GM19043 (cell line): ENCODE measurements around the gene ITGA3.
"Not testable (repeated sequence)": the region's sequence is repeated elsewhere in the genome, so short reads cannot be mapped to it uniquely, and the experiment has no call there.

Source experiments
- ATAC-seq: cut with Tn5 transposase; IDR thresholded peaks from one replicate; pipeline ENCODE4 v1.9.1; 2021; ENCODE audit warnings: low read depth; ENCODE audit not compliant: unreplicated experiment

Gene ITGA3

GRCh38 chr17:50051082-50051576, 4.8 kb upstream of the ITGA3 start:
- no peak for ATAC-seq

- no peak for ATAC-seq
Observed at GRCh38 chr17:50051606-50052005, 4.3 kb upstream of the ITGA3 start.

GRCh38 chr17:50052241-50052796, 3.6 kb upstream of the ITGA3 start:
- ATAC-seq: no peak

- no peak for ATAC-seq
Observed at GRCh38 chr17:50052822-50053653, 2.9 kb upstream of the ITGA3 start.

- no peak for ATAC-seq
Observed at GRCh38 chr17:50053654-50053960, 2.3 kb upstream of the ITGA3 start.

- ATAC-seq: no peak
Observed at GRCh38 chr17:50055055-50055425, 870 bp upstream of the ITGA3 start.

- no peak for ATAC-seq
Observed at GRCh38 chr17:50056217-50056960, 479 bp downstream of the ITGA3 start.

- no peak for ATAC-seq
Observed at GRCh38 chr17:50056961-50057330, 1.0 kb downstream of the ITGA3 start.

- no peak for ATAC-seq
Observed at GRCh38 chr17:50057521-50057991, 1.6 kb downstream of the ITGA3 start.

- no peak for ATAC-seq
Observed at GRCh38 chr17:50058296-50058953, 2.5 kb downstream of the ITGA3 start.

- no peak for ATAC-seq
Observed at GRCh38 chr17:50059256-50059655, 3.3 kb downstream of the ITGA3 start.

- ATAC-seq: no peak
Observed at GRCh38 chr17:50059759-50060273, 3.9 kb downstream of the ITGA3 start.

- no peak for ATAC-seq
Observed at GRCh38 chr17:50060951-50061712, 5.2 kb downstream of the ITGA3 start.

- ATAC-seq: not testable (repeated sequence)
Observed at GRCh38 chr17:50061713-50062045, 5.8 kb downstream of the ITGA3 start.

- ATAC-seq: no peak
Observed at GRCh38 chr17:50062293-50063243, 6.7 kb downstream of the ITGA3 start.

- no peak for ATAC-seq
Observed at GRCh38 chr17:50063561-50064252, 7.8 kb downstream of the ITGA3 start.

GRCh38 chr17:50064253-50065001, 8.5 kb downstream of the ITGA3 start:
- ATAC-seq: no peak

GRCh38 chr17:50065056-50065455, 9.1 kb downstream of the ITGA3 start:
- ATAC-seq: no peak
